ENCODE results near the gene CPNE1.

CPNE1 gene

DNA sequence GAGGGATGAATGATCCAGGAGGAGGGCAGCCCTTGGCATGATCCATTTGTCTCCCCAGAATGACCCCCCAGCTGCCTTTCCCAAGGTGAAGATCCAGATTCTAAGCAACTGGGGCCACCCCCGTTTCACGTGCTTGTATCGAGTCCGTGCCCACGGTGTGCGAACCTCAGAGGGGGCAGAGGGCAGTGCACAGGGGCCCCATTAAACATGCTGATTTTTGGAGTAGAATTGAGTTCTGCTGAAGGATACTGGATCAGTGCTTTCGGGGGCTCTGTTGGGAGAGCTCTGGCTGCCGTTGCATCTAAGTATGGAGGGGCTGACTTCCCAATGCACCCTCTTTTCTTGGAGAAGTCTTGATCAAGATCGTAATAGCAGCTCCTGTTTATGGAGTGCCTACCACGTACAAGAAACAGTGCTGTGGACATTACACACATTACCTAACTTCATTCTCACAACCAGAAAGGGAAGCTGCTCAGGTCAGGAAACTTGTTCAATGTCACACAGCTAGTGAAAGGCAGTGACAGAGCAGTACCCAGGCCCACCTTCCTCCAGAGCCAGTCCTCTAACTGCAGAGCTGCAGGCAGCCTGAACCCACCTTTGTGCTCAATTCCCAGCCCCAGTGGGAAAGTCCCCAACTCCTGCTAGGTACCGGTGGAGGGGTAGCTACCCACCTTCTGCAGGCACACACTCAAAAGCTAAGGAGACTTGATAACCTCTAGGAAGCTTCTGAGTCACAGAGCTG is 43.7 kb downstream of the CPNE1 start:
- DNase-seq (ENCODE audit: low read depth in 2 of 2): no peak

DNA sequence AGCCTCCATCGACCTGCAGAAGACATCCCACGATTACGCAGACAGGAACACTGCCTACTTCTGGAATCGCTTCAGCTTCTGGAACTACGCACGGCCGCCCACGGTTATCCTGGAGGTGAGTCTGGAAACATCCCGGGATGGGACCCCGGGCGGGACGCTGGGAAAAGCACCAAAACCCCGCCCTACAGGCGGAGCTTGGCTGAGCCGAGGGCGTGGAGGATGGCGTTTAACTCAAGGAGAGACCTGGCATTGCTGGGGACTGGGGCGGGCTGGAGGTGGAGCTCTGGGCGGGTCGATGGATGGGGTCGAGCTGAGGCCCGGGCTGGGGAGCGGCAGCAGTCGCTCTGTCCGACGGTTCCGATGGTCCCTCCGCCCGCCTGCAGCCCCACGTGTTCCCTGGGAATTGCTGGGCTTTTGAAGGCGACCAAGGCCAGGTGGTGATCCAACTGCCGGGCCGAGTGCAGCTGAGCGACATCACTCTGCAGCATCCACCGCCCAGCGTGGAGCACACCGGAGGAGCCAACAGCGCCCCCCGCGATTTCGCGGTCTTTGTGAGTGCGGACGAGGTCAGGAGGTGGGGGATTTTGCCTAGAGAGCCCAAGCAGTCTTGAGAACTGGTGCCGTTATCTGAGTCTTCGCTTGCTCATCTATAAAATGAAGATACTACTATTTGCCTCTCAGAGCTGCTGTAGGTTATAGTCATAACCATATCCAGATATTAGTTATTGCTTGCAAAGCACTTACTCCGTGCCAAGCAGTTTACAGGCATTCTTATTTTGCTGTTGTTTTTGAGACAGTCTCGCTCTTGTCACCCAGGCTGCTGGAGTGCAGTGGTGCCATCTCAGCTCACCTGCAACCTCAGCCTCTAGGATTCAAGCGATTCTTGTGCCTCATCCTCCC is 45.3 kb downstream of the CPNE1 start:
- DNase-seq (ENCODE audit: low read depth in 2 of 2): peak; percentile 67 to 69

DNA sequence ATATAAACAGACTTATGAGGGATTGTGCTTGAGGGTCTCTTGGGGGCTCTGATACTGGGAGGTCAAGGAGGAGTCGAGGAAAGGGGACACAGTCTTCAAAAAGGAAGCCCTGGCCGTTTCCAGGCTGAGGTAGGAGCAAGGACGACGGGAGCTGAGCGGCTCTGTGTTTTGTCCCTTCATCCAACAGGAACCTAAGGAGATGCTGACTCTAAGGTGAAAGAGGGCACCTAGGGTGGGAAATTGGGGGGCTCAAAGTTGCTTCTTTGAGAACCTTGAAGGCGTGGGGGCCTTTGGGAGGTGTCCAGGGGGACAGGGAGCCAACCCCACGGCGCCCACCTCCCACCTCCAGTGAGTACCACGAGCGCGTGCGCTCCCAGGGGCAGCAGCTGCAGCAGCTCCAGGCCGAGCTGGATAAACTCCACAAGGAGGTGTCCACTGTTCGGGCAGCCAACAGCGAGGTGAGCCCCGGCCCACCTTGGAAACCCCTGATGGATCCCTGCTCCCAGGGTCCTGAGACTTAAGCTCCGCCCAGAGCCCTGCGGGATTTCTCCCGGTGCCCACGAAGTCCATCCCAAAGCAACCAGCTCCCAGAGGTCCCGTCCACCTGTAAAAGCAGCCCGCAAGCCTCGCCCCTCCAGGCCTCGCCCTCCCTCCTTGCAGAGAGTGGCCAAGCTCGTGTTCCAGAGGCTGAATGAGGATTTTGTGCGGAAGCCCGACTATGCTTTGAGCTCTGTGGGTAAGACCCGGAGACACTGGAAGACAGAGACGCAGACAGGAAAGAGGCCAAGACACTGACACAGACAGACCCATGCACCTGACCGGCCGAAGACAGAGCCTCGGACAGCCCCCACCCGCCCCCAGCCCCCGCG is 46.2 kb downstream of the CPNE1 start:
- no peak for DNase-seq (ENCODE audit: low read depth in 2 of 2)

DNA sequence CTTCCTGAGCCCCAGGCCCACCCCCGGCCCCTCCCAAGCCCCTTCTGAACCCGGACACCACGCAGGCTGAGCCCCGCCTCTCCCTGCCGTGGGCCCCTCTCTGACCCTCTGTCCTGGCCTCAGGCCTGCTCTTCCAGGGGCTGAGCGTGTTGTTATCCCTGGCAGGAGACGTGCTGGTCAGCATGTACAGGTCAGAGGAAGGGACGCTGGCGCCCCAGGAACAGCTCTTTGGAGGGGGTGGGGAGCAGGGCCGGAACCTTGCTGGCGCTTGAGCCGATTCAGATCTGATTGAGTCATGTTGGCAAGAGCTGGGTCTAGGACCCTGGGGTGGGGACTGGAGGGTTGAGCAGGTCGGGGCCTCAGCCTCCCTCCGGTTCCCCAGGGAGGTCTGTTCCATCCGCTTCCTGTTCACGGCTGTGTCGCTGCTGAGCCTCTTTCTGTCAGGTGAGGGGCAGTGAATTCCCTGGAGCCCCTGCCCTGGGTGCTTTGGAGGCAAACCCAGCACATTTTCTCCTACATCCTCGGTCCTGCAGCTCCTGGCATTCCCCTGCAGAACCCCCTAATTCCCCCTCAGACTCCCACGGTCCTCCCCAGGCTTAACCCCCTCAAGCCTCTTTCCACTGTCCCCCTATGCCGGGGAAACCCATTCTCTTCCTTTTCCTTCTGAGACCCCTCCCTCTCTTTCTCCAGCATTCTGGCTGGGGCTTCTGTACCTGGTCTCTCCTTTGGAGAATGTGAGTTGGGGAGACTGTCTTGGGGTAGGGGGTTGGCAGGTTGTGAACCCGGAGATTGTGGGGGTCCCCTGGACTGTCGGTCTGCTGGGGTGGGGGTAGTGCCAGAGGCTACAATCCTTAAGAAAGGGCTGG is 47.1 kb downstream of the CPNE1 start:
- no peak for DNase-seq (ENCODE audit: low read depth in 2 of 2)

DNA sequence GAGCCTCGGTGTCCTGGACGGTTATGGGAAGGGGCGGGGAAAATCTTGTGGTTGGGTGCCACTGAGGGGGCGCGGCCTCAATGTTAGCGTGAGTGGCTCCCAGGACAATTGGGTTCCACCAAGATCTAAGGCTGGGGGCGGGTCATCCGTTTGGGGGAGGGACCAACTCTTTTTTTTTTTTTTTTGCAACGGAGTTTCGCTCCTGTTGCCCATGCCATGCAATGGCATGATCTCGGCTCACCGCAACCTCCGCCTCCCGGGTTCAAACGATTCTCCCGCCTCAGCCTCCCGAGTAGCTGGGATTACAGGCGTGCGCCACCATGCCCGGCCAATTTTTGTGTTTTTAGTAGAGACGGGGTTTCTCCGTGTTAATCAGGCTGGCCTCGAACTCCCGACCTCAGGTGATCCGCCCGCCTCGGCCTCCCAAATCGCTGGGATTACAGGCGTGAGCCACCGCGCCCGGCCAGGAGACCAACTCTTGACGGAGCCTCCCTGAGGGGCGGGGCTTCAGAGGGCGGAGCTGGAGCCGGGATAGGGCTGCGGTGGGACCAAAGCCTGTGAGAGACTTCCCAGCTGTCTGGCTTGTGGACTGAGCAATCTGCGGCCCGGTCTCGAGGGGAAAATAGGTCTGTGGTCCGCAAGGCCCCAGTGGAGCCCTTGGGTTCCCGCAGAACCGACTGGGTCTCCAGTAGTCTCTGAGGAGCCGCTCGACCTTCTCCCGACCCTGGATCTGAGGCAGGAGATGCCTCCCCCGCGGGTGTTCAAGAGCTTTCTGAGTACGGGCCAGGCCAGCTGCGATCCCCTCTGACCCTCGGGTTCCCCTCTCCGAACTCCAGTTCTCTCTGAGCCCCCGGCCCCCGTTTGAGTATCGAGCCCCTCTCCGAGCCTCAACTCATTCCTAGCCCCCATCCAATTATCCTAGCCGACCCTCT is 48.0 kb downstream of the CPNE1 start:
- DNase-seq (ENCODE audit: low read depth in 2 of 2): peak in 1 of 2 donors; percentile 53

DNA sequence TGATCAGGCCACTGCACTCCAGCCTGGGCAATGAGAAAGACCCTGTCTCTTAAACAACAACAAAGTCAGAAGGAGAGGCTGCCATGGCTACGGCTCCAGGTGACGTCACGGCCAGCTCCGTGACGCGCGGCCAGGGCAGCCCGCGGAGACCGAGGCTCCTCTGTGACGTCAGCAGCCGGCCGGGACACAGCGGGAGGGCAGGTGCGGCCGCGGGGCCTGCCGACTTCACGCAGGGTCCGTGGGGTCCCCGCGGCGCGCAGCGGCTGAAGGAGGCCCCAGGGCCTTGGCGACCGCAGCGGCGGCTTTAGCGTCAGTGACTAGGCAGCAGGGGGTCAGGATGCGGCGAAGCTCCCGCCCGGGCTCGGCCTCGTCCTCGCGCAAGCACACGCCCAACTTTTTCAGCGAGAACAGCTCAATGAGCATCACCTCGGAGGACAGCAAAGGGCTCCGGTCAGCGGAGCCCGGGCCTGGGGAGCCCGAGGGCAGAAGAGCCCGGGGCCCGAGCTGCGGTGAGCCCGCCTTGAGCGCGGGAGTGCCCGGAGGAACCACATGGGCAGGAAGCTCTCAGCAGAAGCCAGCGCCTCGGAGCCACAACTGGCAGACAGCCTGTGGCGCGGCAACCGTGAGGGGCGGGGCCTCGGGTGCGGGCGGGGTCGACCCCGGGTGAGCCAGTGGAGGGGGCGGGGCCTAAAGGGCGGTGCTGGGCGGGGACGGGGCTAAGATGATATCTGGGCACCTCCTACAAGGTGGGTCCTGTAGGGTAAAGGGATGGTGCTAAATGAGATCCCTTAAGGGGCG is 48.8 kb downstream of the CPNE1 start, which contains the start of gene SPAG4:
SPAG4 (plus strand) TSS at position 163 of the 798 bp plus-strand sequence; CDS start at position 338, 175 bp downstream.
- DNase-seq (ENCODE audit: low read depth in 2 of 2): peak; percentile 100

DNA sequence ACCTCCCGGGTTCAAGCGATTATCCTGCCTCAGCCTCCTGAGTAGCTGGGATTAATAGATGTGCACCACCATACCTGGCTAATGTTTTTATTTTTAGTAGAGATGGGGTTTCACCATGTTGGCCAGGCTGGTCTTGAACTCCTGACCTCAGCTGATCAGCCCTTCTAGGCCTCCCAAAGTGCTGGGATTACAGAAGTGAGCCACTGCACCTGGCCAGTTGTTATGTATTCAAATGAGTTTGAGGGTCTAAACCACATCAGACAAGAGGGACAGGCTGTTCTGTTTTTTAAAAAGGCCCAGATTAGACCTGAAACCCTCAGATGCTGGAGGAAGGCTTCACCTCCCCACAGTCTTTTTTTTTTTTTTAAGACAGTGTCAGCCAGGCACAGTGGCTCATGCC is 53.2 kb downstream of the CPNE1 start:
- DNase-seq (ENCODE audit: low read depth in 2 of 2): no peak

DNA sequence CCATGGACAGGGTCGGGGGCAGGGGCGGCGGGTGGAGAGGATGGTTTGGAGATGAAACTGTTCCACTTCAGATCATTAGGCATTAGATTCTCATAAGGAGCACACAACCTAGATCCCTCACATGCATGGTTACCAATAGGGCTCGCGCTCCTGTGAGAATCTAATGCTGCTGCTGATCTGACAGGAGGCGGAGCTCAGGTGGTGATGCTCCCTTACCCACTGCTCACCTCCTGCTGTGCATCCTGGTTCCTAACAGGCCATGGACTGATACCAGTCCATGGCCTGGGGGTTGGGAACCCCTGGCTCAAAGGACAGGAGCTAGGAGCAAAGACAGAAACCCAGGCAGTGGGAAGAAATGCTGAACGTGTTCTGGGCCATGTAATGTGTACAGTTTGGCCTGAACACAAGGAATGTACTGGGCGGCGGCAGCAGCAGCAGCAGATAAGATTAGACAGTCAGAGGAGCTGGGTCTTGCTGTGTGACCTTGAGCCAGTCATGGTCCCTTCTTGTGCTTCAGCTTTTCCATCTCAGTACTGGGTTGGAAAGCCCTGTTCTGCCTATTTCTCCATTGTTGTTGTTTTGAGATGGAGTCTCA is 53.8 kb downstream of the CPNE1 start:
- no peak for DNase-seq (ENCODE audit: low read depth in 2 of 2)

DNA sequence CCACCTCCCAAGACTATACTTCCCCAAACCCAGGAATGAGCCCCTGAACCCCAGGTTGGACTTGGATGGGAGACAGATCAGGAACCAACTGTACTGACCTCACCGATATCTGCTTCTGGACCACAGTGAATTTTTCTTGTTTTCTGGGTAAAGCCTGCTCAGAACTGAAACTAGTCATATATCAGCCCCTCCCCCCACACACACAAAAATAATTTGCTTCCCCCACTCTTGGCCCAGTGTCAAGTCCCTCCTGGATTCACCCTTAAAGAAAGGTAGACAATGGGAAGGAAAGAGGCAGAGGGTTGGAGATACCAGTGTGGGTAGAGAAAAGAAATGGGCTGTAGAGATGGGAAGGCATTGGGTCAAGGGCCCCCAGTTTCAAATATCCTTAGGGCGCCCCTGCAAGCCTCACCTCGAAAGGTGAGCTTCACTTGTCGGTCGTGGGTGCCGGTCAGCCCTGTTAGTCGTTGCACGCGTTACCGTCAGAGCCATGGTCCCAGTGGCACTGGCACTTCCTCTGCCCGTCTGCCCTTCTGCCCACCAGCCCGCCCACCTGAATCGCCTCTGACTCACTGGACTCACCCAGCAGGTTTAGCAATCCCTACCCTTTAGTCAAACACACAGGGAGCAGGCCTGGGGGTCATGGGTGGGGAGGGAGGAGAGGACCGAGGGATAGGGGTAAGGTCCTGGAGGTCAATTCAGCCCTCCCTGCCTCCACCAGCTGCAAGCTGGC is 57.5 kb downstream of the CPNE1 start:
- no peak for DNase-seq (ENCODE audit: low read depth in 2 of 2)

DNA sequence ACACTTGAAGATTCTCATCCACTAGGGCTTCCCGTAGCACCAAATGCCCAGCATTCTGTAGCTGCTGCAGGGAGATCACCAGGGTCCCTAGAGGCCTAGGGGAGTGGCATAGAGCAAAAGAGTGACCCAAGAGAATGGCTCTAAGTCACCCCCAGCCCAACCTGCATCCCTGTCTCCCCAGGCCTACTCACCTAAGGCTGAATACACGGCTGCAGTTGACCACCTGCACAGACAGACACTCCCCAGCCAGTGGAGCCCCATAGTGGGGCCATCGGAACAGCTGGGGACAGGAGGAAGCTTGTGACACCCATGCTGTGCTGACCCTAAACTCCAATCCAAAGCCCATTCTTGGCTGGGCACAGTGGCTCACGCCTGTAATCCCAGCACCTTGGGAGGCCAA is 58.6 kb downstream of the CPNE1 start:
- DNase-seq (ENCODE audit: low read depth in 2 of 2): no peak

DNA sequence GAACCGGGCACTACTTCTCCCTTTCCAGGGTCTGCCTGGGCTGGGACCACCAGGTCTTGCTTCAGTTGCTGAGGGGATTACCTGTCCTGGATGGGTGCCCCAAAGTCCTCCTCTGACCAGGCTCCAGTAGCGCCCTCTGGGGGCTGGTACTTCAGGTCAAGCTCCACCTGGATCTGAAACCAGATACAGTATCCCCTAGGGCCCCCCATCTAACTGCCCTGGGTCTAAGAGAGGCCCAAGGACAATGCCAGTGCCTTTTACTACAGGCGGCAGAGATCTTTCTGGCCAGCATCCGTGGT is 60.3 kb downstream of the CPNE1 start:
- no peak for DNase-seq (ENCODE audit: low read depth in 2 of 2)

DNA sequence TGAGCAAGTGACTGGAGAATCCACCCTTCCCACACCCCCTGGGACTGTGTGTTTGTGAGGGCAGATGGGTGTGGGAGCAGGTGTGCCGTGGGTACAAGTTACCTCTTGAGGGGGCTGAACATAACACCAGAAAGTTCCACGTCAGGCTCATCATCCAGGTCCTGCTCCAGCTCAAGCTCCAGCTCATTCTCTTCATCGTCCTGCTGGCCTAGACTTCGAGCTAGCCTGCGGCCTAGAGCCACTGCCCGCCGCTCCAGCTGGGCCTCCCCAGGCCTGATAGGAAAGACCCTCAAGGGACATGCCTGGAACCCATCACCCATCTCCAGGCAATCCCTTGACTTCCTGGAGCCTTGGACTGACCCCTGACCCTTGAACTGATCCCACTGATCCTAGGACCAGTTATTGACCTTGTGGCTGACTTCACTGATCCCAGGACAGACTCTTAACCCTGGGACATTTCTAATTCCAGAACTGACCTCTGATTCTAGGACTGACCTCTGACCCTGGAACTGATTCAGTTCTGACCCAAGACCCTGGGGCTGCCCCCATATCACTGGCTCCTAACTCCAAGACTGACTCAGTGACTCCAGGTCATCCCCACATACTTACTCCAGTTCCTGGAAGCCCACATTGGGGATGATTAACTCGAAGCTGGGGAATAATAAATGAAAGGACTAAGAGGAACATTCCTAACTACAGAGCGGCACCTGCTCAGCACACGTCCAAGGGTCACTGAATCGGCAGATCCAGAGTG is 60.8 kb downstream of the CPNE1 start:
- DNase-seq (ENCODE audit: low read depth in 2 of 2): no peak

DNA sequence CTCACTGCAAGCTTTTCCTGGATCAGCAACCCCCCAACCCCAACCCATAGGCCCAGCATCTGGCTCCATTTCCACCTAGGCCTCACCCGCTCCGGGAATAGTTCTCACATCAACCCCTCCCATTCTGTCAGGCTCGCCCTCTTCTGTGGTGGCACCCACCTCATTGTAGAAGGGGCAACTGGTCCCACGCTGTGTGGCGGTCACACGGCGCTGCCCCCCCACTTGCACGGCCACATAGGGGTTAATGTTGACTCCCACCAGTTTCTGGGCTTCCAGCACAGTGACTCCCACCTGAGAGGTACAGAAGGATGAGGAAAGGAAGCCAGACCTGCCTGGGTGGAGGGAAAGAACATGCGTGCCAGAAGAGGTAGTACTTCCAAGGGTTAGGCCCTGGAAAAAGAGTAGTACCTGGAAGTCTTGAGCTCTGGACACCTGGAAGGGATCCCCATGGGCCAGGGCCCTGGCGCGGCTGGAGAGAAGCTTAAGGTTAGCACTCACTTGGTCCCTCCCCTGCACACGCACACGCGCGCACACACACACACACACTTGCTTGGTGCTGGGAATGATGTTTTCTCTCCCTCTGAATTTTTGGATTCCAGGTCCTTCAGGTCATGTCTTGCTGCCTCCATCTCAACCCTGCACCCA is 61.7 kb downstream of the CPNE1 start:
- no peak for DNase-seq (ENCODE audit: low read depth in 2 of 2)

DNA sequence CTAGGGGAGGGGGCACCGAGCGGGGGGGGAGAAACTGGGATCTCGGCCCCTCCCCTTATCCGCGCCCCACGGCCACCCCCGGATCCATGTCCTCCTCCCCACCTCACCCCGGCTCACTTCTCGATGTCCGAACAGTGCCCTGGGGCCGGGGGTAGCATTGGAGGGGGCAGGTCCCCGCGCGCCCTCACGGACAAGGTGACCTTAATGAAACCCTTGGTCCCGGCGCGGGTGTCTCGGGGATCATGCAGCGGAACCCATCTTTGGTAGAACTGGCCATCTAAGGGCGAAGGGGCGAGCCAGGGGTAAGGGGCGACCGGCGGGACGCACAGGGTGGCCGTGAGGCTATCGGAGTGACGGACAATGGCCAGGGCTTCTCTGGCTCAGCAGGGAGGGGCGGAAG is 62.7 kb downstream of the CPNE1 start:
- no peak for DNase-seq (ENCODE audit: low read depth in 2 of 2)

DNA sequence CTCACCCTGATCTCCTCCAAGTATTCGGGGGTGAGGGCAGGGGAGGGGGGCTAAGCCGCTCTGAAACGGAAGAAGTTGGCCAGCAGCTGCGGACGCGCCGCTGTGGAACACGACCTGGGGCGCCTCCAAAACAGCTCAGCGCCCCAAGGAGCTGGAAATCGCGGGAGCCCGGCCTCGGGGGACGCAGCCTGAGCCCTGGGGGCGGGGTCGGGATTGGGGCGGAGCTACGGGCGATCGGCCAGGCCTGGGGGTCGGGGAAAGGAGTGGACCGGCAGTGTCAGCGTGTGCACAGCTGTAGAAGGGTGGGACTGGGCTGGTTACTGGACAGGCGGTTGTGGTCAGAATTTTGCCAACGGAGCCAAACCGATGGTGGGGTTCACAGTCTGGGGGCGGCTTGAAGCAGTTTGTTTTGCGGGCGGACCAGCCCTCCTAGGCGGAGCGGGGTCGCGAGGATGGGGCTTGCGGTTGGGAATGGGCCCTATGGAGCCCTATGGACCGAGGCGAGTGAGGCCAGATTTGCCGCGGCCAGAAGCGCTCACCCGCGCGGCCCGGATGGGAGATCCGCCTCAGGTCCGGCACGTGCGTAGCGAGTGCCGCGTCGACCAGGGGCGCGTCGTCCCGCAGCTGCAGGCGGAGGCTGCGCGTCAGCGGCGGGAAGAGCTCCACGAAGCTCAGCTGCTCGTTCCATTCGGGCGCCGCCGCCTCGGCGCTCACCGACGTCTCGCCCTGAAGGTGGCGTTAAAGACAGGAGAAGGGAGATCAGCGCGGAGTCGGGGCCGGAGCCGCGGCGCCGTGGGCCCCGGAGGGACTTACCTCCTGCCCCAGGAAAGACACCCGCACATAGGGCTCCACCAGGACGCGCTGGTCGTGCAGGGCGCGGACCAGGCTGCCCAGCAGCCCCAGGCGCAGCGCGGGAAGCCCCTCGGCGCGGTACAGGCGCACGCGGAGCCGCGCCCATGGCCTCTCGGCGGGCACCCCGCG is 63.4 kb downstream of the CPNE1 start:
- DNase-seq (ENCODE audit: low read depth in 2 of 2): peak; percentile 64 to 67

Data from activated CD4-positive, alpha-beta T cell treated with anti-CD3 and anti-CD28 coated beads for 24 hours (primary cell).